ENCODE data around the gene SLC35F6. TPM values are rescaled to one million over a fixed set of nuclear protein-coding genes. Genes with fewer than 3 reads are reported as not detected.
A peak's percentile ranks its signal among the peaks of the same experiment; 100 is the strongest.

Gene SLC35F6
- total RNA-seq, 1 experiment from 2014 or later = 67.3 TPM

DNA sequence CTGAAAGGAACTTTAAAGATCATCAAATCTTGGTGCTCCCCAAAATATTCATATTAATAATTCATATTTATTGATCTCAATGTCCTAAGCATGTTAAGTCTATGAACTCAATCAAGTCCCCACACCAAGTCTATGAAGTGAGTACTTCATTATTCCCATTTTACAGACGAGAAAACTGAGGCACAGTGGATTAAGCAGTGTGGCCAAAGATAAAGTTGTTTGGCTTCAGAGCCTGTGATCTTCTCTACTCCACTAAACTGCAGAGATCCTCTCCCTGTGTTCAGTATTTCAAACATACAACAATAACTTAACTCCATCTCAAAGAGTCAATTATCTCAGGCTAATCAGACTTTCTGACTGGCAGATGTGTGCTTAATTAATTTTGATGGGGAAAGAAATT lies 41.8 kb upstream of the SLC35F6 start:
- DNase-seq (ENCODE audit: low read depth, low spot score) (no peak), ATAC-seq (no peak)
- no peaks in the 10 kb centered on the region for H3K36me3 ChIP-seq (ENCODE audit: control insufficient read depth, insufficient read depth, low read length)
- H3K4me3 ChIP-seq (ENCODE audit: low read depth in 2 of 2, low read length in 2 of 2) = no peak overlapping the region
- ChIA-PET CTCF (no interaction called here), POLR2A (no interaction called here)
- no peaks in the 10 kb centered on the region for H3K9me3 ChIP-seq (ENCODE audit: control insufficient read depth, insufficient read depth, low read depth, low read length)
- no TSS peak for BruUV-seq (replicated peaks)
- peak overlapping the region; percentile 80 for H3K27ac ChIP-seq (ENCODE audit: low read length)
- H3K27me3 ChIP-seq (ENCODE audit: control insufficient read depth, insufficient read depth, low read length) = no peaks in the 10 kb centered on the region
- in situ Hi-C loops (cut with HindIII; ENCODE audit: low pct_unique_long_range_greater_than_20kb, low sequenced_read_pairs) (no loop called here), intact Hi-C loops (cut with micrococcal nuclease; ENCODE audit: unreplicated experiment) (no loop called here)
- TF ChIP-seq SIN3A (IDR thresholded peaks at IDR 0.05; ENCODE audit: borderline replicate concordance, insufficient read depth, low read depth, low read length) (no peak), REST (IDR thresholded peaks at IDR 0.05; ENCODE audit: insufficient read depth in 1 of 2, low read depth in 2 of 2, low read length in 1 of 2) (no peak), POLR2AphosphoS5 (IDR thresholded peaks at IDR 0.05; ENCODE audit: low read depth, low read length) (no peak), TCF7L2 (IDR thresholded peaks at IDR 0.05; ENCODE audit: low read depth, low read length) (no peak), CTCF (IDR thresholded peaks at IDR 0.05) (no peak)
- H3K4me1 ChIP-seq (ENCODE audit: control insufficient read depth, insufficient read depth, low read length) = peaks cover 76% of the 10 kb centered on the region

DNA sequence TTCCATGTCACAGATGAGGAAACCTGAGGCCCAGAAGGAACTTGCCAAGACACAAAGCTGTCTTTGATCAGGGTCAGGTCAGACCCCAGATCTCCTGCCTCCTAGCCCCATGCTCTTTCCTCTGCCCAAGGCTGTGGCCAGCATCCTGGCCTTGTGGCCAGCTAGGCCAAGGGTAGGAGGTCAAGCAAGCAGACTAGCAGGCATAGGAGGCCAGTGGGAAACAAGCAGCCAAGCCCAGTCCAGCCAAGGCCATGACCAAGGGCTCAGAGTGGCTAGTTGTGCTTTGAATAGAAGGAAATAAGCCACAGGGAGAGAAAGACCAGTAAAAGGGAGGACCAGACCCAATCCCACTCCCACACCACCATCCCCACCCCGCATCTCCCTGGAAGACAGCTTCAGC lies 41.2 kb upstream of the SLC35F6 start:
- Histone ChIP-seq H3K4me3 (ENCODE audit: low read depth in 2 of 2, low read length in 2 of 2) (no peak overlapping the region), H3K9me3 (ENCODE audit: control insufficient read depth, insufficient read depth, low read depth, low read length) (no peaks in the 10 kb centered on the region), H3K4me1 (ENCODE audit: control insufficient read depth, insufficient read depth, low read length) (peaks cover 76% of the 10 kb centered on the region), H3K36me3 (ENCODE audit: control insufficient read depth, insufficient read depth, low read length) (no peaks in the 10 kb centered on the region), H3K27ac (ENCODE audit: low read length) (peak overlapping the region; percentile 80), H3K27me3 (ENCODE audit: control insufficient read depth, insufficient read depth, low read length) (no peaks in the 10 kb centered on the region)
- in situ Hi-C loops (cut with HindIII; ENCODE audit: low pct_unique_long_range_greater_than_20kb, low sequenced_read_pairs) (no loop called here), intact Hi-C loops (cut with micrococcal nuclease; ENCODE audit: unreplicated experiment) (no loop called here)
- TF ChIP-seq REST (IDR thresholded peaks at IDR 0.05; ENCODE audit: insufficient read depth in 1 of 2, low read depth in 2 of 2, low read length in 1 of 2) = no peak
- no peak for TF ChIP-seq POLR2AphosphoS5 (IDR thresholded peaks at IDR 0.05; ENCODE audit: low read depth, low read length)
- TF ChIP-seq CTCF (IDR thresholded peaks at IDR 0.05) = no peak
- 0 out of 2 replicates have a peak, but pooled peaks have one; percentile 18 for TF ChIP-seq TCF7L2 (IDR thresholded peaks at IDR 0.05; ENCODE audit: low read depth, low read length)
- no peak for TF ChIP-seq SIN3A (IDR thresholded peaks at IDR 0.05; ENCODE audit: borderline replicate concordance, insufficient read depth, low read depth, low read length)
- ATAC-seq (no peak), DNase-seq (ENCODE audit: low read depth, low spot score) (no peak)
- TSS peak; percentile 41 for BruUV-seq (replicated peaks)
- CTCF ChIA-PET = no interaction called here
- POLR2A ChIA-PET = no interaction called here
